ENCODE results near the gene SLC36A4.

- TF ChIP-seq ZNF20 (CRISPR knock-in tag; IDR thresholded peaks at IDR 0.05) (no peak), NFE2L2 (IDR thresholded peaks at IDR 0.05; ENCODE audit: low read length) (no peak), ADNP (CRISPR knock-in tag; IDR thresholded peaks at IDR 0.05) (no peak), ZNF24 (IDR thresholded peaks at IDR 0.05) (no peak)
Measured at GRCh38 chr11:93133488-93134109, 64.2 kb downstream of the SLC36A4 start.

All from HepG2 (cell line).